H9 (cell line): Measurements from ENCODE around the gene PPAN. TPM values are rescaled to one million over a fixed set of nuclear protein-coding genes. Genes with fewer than 3 reads are reported as not detected.
A peak's percentile ranks its signal among the peaks of the same experiment; 100 is the strongest.

Experiments
- DNase-seq: peaks from one replicate; pipeline ENCODE4 v3.0.0-alpha.2; 2017
- H2AFZ ChIP-seq: one replicate; pipeline ENCODE4 v1.6.1; 2013; ENCODE audit warnings: mild to moderate bottlenecking, low read length, control low read depth, moderate library complexity
- H2AK5ac ChIP-seq: 2 replicates; pipeline ENCODE4 v1.6.1; 2013; ENCODE audit warnings: low read length, control low read depth, mixed read lengths; ENCODE audit not compliant: insufficient read length
- H2BK120ac ChIP-seq: one replicate; pipeline ENCODE4 v1.6.1; 2013; ENCODE audit warnings: low read depth, mild to moderate bottlenecking, low read length, control low read depth, inconsistent platforms; ENCODE audit not compliant: poor library complexity, severe bottlenecking
- H2BK12ac ChIP-seq: 2 replicates; pipeline ENCODE4 v1.6.1; 2013; ENCODE audit warnings: low read length, control low read depth, mixed read lengths, low read depth; ENCODE audit not compliant: insufficient read length
- H2BK15ac ChIP-seq: 2 replicates; pipeline ENCODE4 v1.6.1; 2013; ENCODE audit warnings: low read depth, low read length, control low read depth
- H2BK20ac ChIP-seq: one replicate; pipeline ENCODE4 v1.6.1; 2013; ENCODE audit warnings: low read depth, mild to moderate bottlenecking, low read length, control low read depth, inconsistent platforms; ENCODE audit not compliant: poor library complexity, severe bottlenecking
- H2BK5ac ChIP-seq: 2 replicates; pipeline ENCODE4 v1.6.1; 2013; ENCODE audit warnings: low read length, control low read depth, mixed read lengths; ENCODE audit not compliant: insufficient read length
- H3K14ac ChIP-seq: 2 replicates; pipeline ENCODE4 v1.6.1; 2013; ENCODE audit warnings: low read length, control low read depth; ENCODE audit not compliant: insufficient read depth
- H3K18ac ChIP-seq: 2 replicates; pipeline ENCODE4 v1.6.1; 2013; ENCODE audit warnings: low read depth, mild to moderate bottlenecking, mixed read lengths, low read length, control low read depth; ENCODE audit not compliant: insufficient read length
- H3K23ac ChIP-seq: 2 replicates; pipeline ENCODE4 v1.6.1; 2013; ENCODE audit warnings: low read length, control low read depth, mixed read lengths, low read depth; ENCODE audit not compliant: insufficient read length
- H3K23me2 ChIP-seq: 2 replicates; pipeline ENCODE4 v1.6.1; 2013; ENCODE audit warnings: low read depth, mild to moderate bottlenecking, mixed read lengths, low read length, control low read depth; ENCODE audit not compliant: insufficient read length, poor library complexity, severe bottlenecking
- H3K27ac ChIP-seq: 2 replicates; pipeline ENCODE4 v1.5.1; 2013; ENCODE audit warnings: low read length, control low read depth, mixed read lengths, low read depth; ENCODE audit not compliant: insufficient read length
- H3K27me3 ChIP-seq: 2 replicates; pipeline ENCODE4 v1.6.1; 2013; ENCODE audit warnings: low read length, control low read depth, inconsistent platforms; ENCODE audit not compliant: insufficient read depth
- H3K4ac ChIP-seq: 2 replicates; pipeline ENCODE4 v1.6.1; 2013; ENCODE audit warnings: low read depth, mild to moderate bottlenecking, control low read depth, inconsistent platforms, low read length, moderate library complexity
- H3K4me1 ChIP-seq: 2 replicates; pipeline ENCODE4 v1.6.1; 2013; ENCODE audit warnings: low read length, control low read depth, inconsistent platforms; ENCODE audit not compliant: insufficient read depth
- H3K4me2 ChIP-seq: 2 replicates; pipeline ENCODE4 v1.6.1; 2013; ENCODE audit warnings: low read length, control low read depth, mixed read lengths; ENCODE audit not compliant: insufficient read length, insufficient read depth
- H3K56ac ChIP-seq: 2 replicates; pipeline ENCODE4 v1.6.1; 2013; ENCODE audit warnings: low read depth, mild to moderate bottlenecking, mixed read lengths, low read length, control low read depth; ENCODE audit not compliant: insufficient read length
- H3K79me1 ChIP-seq: 2 replicates; pipeline ENCODE4 v1.6.1; 2013; ENCODE audit warnings: low read depth, mild to moderate bottlenecking, moderate library complexity, low read length, control low read depth, inconsistent platforms; ENCODE audit not compliant: insufficient read depth, poor library complexity, severe bottlenecking
- H3K79me2 ChIP-seq: 2 replicates; pipeline ENCODE4 v1.6.1; 2013; ENCODE audit warnings: low read length, control low read depth, inconsistent platforms; ENCODE audit not compliant: insufficient read depth
- H3K9ac ChIP-seq: 2 replicates; pipeline ENCODE4 v1.6.1; 2013; ENCODE audit warnings: low read length, control low read depth, mixed read lengths; ENCODE audit not compliant: insufficient read length; ENCODE audit errors: extremely low read depth
- H3K9me3 ChIP-seq: one replicate; pipeline ENCODE4 v1.6.1; 2013; ENCODE audit warnings: low read depth, low read length, inconsistent platforms; ENCODE audit not compliant: control insufficient read depth
- H3T11ph ChIP-seq: one replicate; pipeline ENCODE4 v1.6.1; 2013; ENCODE audit warnings: mild to moderate bottlenecking, low read length, control low read depth, inconsistent platforms
- H4K20me1 ChIP-seq: one replicate; pipeline ENCODE4 v1.6.1; 2013; ENCODE audit not compliant: control insufficient read depth, insufficient read length, insufficient read depth
- H4K5ac ChIP-seq: 2 replicates; pipeline ENCODE4 v1.6.1; 2013; ENCODE audit warnings: low read depth, mild to moderate bottlenecking, mixed read lengths, low read length, control low read depth; ENCODE audit not compliant: insufficient read length
- H4K8ac ChIP-seq: replicated peaks from 2 replicates; pipeline ENCODE4 v1.6.1; 2013; ENCODE audit warnings: low read length, control low read depth, mixed read lengths, low read depth; ENCODE audit not compliant: insufficient read length
- H4K91ac ChIP-seq: 2 replicates; pipeline ENCODE4 v1.6.1; 2013; ENCODE audit warnings: low read depth, mild to moderate bottlenecking, moderate library complexity, mixed read lengths, low read length, control low read depth; ENCODE audit not compliant: insufficient read length
- H3K27ac Mint-ChIP-seq, 3 experiments: 2 replicates in 2 of 3; 3 replicates in 1 of 3; pipeline ENCODE4 v1.8.0; 2020 to 2021; ENCODE audit warnings: mixed read lengths in 3 of 3, mild to moderate bottlenecking in 1 of 3, moderate library complexity in 1 of 3
- H3K27me3 Mint-ChIP-seq: 2 replicates; pipeline ENCODE4 v1.8.0; 2021; ENCODE audit warnings: low read depth, mild to moderate bottlenecking, moderate library complexity, mixed read lengths
- H3K36me3 Mint-ChIP-seq, 3 experiments: 2 replicates in 2 of 3; 3 replicates in 1 of 3; pipeline ENCODE4 v1.8.0; 2020 to 2021; ENCODE audit warnings: low read depth in 3 of 3, mixed read lengths in 3 of 3; ENCODE audit not compliant: insufficient read depth in 1 of 3
- H3K4me1 Mint-ChIP-seq, 2 experiments: 2 replicates each; pipeline ENCODE4 v1.8.0; 2020; ENCODE audit warnings: mixed read lengths in 2 of 2
- H3K4me3 Mint-ChIP-seq, 2 experiments: 2 replicates in 1 of 2; 3 replicates in 1 of 2; pipeline ENCODE4 v1.8.0; 2020 to 2021; ENCODE audit warnings: mild to moderate bottlenecking in 2 of 2, mixed read lengths in 2 of 2, moderate library complexity in 1 of 2
- H3K9me3 Mint-ChIP-seq, 2 experiments: 2 replicates in 1 of 2; 3 replicates in 1 of 2; pipeline ENCODE4 v1.8.0; 2020; ENCODE audit warnings: mild to moderate bottlenecking in 2 of 2, mixed read lengths in 2 of 2, moderate library complexity in 1 of 2
- WGBS: extraction: QIAGEN DNeasy Blood & Tissue Kit; methylation state at CpG from one replicate; pipeline ENCODE4 v1.1.7; 2013; ENCODE audit warnings: missing lambda C conversion rate, low lambda C conversion rate, mixed read lengths; ENCODE audit not compliant: insufficient read length; ENCODE audit errors: extremely low coverage; 5-methylcytosine and 5-hydroxymethylcytosine counted together
- total RNA-seq: library from RNA; stranded (reverse); gene quantifications from 2 replicates; pipeline ENCODE4 v1.2.1, GENCODE V29; 2021
- TF ChIP-seq, protein P1 (sequence below): fragments of 200-600 bp; sonication (generic); conservative IDR thresholded peaks from 3 replicates; pipeline ENCODE4 v1.8.0; 2021; ENCODE audit warnings: antibody characterized with exemption, mild to moderate bottlenecking

PPAN gene
- total RNA-seq, 1 experiment from 2014 or later, result 157 TPM

GRCh38 chr19:10111405-10111811, 5.2 kb downstream of the PPAN start, which contains the start of gene P2RY11:
Gene P2RY11, plus strand, starts transcription at chr19:10111693. Its CDS starts 29 bp downstream, at chr19:10111722.
- Histone ChIP-seq H2BK12ac (no peak within 1 kb of the TSS), H2AK5ac (no peak within 1 kb of the TSS), H3K9ac (no peak within 1 kb of the TSS), H4K20me1 (no peaks in the 10 kb centered on the region), H3K9me3 (no peaks in the 10 kb centered on the region), H2BK120ac (no peak within 1 kb of the TSS), H3K23ac (no peak within 1 kb of the TSS), H3K14ac (no peak within 1 kb of the TSS; the same call in 1 of the 2 replicates), H4K8ac (no peak within 1 kb of the TSS), H2BK15ac (no peak within 1 kb of the TSS), H3K27me3 (no peaks in the 10 kb centered on the region), H3K79me2 (peaks cover 7% of the 10 kb centered on the region; the same call in 1 of the 2 replicates), H4K91ac (no peak within 1 kb of the TSS), H3T11ph (no peak within 1 kb of the TSS), H2AFZ (no peak within 1 kb of the TSS), H2BK5ac (no peak within 1 kb of the TSS), H3K4ac (no peak within 1 kb of the TSS), H3K18ac (no peak within 1 kb of the TSS), H3K4me1 (no peaks in the 10 kb centered on the region; the same call in 1 of the 2 replicates), H3K23me2 (peaks cover 7% of the 10 kb centered on the region), H3K79me1 (no peaks in the 10 kb centered on the region), H4K5ac (no peak within 1 kb of the TSS), H3K27ac (no peak within 1 kb of the TSS), H2BK20ac (no peak within 1 kb of the TSS), H3K56ac (no peak within 1 kb of the TSS), H3K4me2 (no peak within 1 kb of the TSS)
- Mint-ChIP-seq H3K27ac (peak within 1 kb of the TSS in 1 of 3 experiments; percentile 46; a peak in 3 of 7 replicates), H3K4me3 (no peak within 1 kb of the TSS; a peak in 2 of 5 replicates), H3K4me1 (peaks cover 7 to 14% of the 10 kb centered on the region in 2 experiments), H3K36me3 (peaks cover 39 to 79% (median 62%) of the 10 kb centered on the region in 3 experiments), H3K9me3 (no peaks in the 10 kb centered on the region; a peak in 1 of 5 replicates), H3K27me3 (no peaks in the 10 kb centered on the region; the same call in none of the 2 replicates)
- no CpG with 5 or more reads among the region's 8 CpGs for WGBS
- TF ChIP-seq, protein P1, sequence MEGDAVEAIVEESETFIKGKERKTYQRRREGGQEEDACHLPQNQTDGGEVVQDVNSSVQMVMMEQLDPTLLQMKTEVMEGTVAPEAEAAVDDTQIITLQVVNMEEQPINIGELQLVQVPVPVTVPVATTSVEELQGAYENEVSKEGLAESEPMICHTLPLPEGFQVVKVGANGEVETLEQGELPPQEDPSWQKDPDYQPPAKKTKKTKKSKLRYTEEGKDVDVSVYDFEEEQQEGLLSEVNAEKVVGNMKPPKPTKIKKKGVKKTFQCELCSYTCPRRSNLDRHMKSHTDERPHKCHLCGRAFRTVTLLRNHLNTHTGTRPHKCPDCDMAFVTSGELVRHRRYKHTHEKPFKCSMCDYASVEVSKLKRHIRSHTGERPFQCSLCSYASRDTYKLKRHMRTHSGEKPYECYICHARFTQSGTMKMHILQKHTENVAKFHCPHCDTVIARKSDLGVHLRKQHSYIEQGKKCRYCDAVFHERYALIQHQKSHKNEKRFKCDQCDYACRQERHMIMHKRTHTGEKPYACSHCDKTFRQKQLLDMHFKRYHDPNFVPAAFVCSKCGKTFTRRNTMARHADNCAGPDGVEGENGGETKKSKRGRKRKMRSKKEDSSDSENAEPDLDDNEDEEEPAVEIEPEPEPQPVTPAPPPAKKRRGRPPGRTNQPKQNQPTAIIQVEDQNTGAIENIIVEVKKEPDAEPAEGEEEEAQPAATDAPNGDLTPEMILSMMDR, result no peak
- DNase-seq, result no peak
